ENCODE results near the gene RETREG1. TPM values are rescaled to one million over a fixed set of nuclear protein-coding genes. Genes with fewer than 3 reads are reported as not detected.

The RETREG1 gene
- total and polyA plus RNA-seq, 2 donors (not counting 3 experiments of a cell fraction or from before 2014, with no cell fraction given) = 0.46 TPM; not detected in 1

- dilution Hi-C loops (cut with MboI; ENCODE audit: extremely low pct_ligation_motif_present, low sequenced_read_pairs) = no loop called here
These were observed 44.2 kb upstream of the RETREG1 start for GRCh38 chr5:16660982-16661381.

More at GRCh38 chr5:16660982-16661381, 44.2 kb upstream of the RETREG1 start:
- no peak overlapping the region for H3K9ac ChIP-seq (replicated peaks; ENCODE audit: extremely low read depth, insufficient read depth, low read length)
- FAIRE-seq = no peak
- H3K79me2 ChIP-seq (ENCODE audit: control insufficient read depth, insufficient read depth, low read length) = no peaks in the 10 kb centered on the region
- no peak for TF ChIP-seq MAX (IDR thresholded peaks at IDR 0.05; ENCODE audit: insufficient read depth, insufficient read length)
- no peak for TF ChIP-seq CTCF (IDR thresholded peaks at IDR 0.05; ENCODE audit: extremely low read depth in 1 of 2, insufficient read depth in 1 of 2, low read depth in 1 of 2, low read length in 2 of 2)
- TF ChIP-seq POLR2AphosphoS5 (IDR thresholded peaks at IDR 0.05; ENCODE audit: insufficient read depth, low read depth, low read length) = no peak
- no peak for TF ChIP-seq FOS (IDR thresholded peaks at IDR 0.05; ENCODE audit: borderline replicate concordance, insufficient read depth, low read length)
- no peak for TF ChIP-seq POLR2A (IDR thresholded peaks at IDR 0.05; ENCODE audit: low read depth, low read length)
- no peak for TF ChIP-seq EZH2 (IDR thresholded peaks at IDR 0.05; ENCODE audit: borderline replicate concordance, low read depth, low read length, severe bottlenecking)
- TF ChIP-seq GATA2 (IDR thresholded peaks at IDR 0.05; ENCODE audit: insufficient read depth, insufficient read length, low read depth, low read length) = no peak
- TF ChIP-seq MYC (IDR thresholded peaks at IDR 0.05; ENCODE audit: low read depth, low read length) = no peak
- TF ChIP-seq JUN (IDR thresholded peaks at IDR 0.05; ENCODE audit: borderline replicate concordance, insufficient read depth, insufficient read length, low read depth) = no peak
- no peaks in the 10 kb centered on the region for H3K9me1 ChIP-seq (replicated peaks; ENCODE audit: control insufficient read depth, extremely low read depth, insufficient read depth, low read length)
- H3K27me3 ChIP-seq (ENCODE audit: control insufficient read depth in 2 of 2, insufficient read depth in 2 of 2, low read length in 2 of 2) = peaks cover 2 to 3% of the 10 kb centered on the region in 2 experiments
- H4K20me1 ChIP-seq (replicated peaks; ENCODE audit: control insufficient read depth, extremely low read depth, insufficient read depth, low read length) = no peaks in the 10 kb centered on the region
- BruUV-seq (replicated peaks) = no TSS peak
- H3K27ac ChIP-seq (ENCODE audit: insufficient read depth, low read depth, low read length) = no peak overlapping the region
- no peak overlapping the region for H2AFZ ChIP-seq (ENCODE audit: low read depth, low read length)
- intact Hi-C loops (cut with micrococcal nuclease) = no loop called here
- no peak for DNase-seq (ENCODE audit: low read depth, low spot score)
- peaks cover 5 to 16% of the 10 kb centered on the region in 2 experiments for H3K36me3 ChIP-seq (ENCODE audit: control insufficient read depth in 2 of 2, extremely low read depth in 1 of 2, insufficient read depth in 2 of 2, low read length in 2 of 2)
- H3K4me1 ChIP-seq (ENCODE audit: control insufficient read depth, extremely low read depth, insufficient read depth, low read length) = no peaks in the 10 kb centered on the region
- ChIA-PET POLR2A (no interaction called here), CTCF (no interaction called here)
- no peaks in the 10 kb centered on the region for H3K9me3 ChIP-seq (replicated peaks; ENCODE audit: control insufficient read depth, insufficient read depth, low read length)
- H3K4me2 ChIP-seq (ENCODE audit: insufficient read depth, low read length) = no peak overlapping the region
- H3K4me3 ChIP-seq (replicated peaks in 1 of 3; ENCODE audit: insufficient read depth in 1 of 3, low read depth in 1 of 3, low read length in 3 of 3) = no peak overlapping the region
